ENCODE measurements around the gene PPM1H. TPM values are rescaled to one million over a fixed set of nuclear protein-coding genes. Genes with fewer than 3 reads are reported as not detected.

Gene PPM1H
- total RNA-seq, 2 experiments from 2014 or later, result 0.07 TPM; not detected in 1

DNA sequence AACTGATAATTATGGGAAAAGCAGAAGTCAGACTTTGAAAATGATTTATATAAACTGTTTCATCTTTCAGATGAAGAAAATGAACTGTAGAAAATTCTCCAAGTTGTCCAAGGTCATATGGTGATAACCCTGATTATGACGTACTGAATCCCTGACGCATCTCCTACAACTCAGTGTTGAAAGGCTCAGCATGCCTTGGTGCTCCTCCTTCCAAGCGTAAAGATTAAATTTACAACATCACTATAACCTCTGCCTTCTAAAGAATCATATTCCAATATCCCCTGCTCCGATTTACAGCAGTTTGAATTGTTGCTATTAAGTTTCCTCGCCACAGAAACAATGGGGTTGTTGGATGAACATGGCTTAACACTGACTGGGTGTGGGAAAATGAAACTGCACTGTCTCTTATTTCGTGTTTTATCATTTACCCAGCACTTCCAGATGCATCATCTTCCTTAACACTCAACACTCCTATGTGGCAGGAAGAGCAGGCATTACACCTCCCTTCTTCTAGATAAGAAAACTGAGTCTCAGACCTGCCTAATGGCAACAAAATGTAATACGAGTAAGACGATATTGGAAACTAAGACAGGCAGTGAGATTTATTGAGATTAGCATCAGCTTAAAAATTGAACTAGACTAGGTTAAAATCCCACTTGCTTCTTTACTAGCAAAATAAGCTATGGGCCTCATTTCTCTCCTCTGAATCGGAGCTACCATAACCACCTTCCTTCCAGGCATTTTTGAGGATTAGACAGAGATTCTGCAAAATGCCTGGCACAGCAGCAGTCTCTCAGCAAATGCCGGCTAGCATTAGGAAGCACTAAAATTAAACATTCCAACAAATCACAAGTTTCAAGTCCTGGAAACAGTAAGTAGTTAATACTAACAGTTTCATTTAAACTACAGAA, 74.2 kb downstream of the PPM1H start:
- no peak for DNase-seq
- ATAC-seq, result no peak
- no peak overlapping the region for H3K27ac Mint-ChIP-seq
- H3K4me1 Mint-ChIP-seq (ENCODE audit: low read depth), result no peaks in the 10 kb centered on the region
- no peaks in the 10 kb centered on the region for H3K36me3 Mint-ChIP-seq (ENCODE audit: low read depth)
- H3K4me3 Mint-ChIP-seq, result no peak overlapping the region
- ChIA-PET POLR2A (no interaction called here), CTCF (interaction anchor here (1.3 kb wide), 1 partner anchor 14 kb away, joined by 4 read pairs; no protein-coding TSS in a partner anchor)
- no peaks in the 10 kb centered on the region for H3K9me3 Mint-ChIP-seq
- intact Hi-C loops (cut with micrococcal nuclease), result no loop called here
- no peaks in the 10 kb centered on the region for H3K27me3 Mint-ChIP-seq
- TF ChIP-seq, protein P1, sequence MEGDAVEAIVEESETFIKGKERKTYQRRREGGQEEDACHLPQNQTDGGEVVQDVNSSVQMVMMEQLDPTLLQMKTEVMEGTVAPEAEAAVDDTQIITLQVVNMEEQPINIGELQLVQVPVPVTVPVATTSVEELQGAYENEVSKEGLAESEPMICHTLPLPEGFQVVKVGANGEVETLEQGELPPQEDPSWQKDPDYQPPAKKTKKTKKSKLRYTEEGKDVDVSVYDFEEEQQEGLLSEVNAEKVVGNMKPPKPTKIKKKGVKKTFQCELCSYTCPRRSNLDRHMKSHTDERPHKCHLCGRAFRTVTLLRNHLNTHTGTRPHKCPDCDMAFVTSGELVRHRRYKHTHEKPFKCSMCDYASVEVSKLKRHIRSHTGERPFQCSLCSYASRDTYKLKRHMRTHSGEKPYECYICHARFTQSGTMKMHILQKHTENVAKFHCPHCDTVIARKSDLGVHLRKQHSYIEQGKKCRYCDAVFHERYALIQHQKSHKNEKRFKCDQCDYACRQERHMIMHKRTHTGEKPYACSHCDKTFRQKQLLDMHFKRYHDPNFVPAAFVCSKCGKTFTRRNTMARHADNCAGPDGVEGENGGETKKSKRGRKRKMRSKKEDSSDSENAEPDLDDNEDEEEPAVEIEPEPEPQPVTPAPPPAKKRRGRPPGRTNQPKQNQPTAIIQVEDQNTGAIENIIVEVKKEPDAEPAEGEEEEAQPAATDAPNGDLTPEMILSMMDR (IDR thresholded peaks at IDR 0.05), result no peak

DNA sequence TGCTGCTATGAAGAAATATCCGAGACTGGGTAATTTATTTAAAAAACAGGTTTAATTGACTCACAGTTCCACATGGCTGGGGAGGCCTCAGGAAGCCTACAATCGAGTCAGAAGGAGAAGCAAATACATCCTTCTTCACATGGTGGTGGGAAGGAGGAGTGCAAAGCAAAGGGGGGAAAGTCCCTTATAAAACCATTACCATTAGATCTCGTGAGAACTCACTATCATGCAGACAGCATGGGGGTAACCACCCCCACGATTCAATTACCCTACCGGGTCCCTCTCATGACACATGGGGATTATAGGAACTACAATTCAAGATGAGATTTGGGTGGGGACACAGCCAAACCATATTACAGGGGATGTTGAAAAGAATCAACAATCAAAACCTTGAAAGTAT, 74.9 kb downstream of the PPM1H start:
- H3K9me3 Mint-ChIP-seq, result no peaks in the 10 kb centered on the region
- TF ChIP-seq, protein P1 (IDR thresholded peaks at IDR 0.05), result no peak
- no peak overlapping the region for H3K4me3 Mint-ChIP-seq
- no peaks in the 10 kb centered on the region for H3K27me3 Mint-ChIP-seq
- ChIA-PET POLR2A (no interaction called here), CTCF (interaction anchor here (1.3 kb wide), 1 partner anchor 15 kb away, joined by 4 read pairs; no protein-coding TSS in a partner anchor)
- intact Hi-C loops (cut with micrococcal nuclease), result no loop called here
- H3K4me1 Mint-ChIP-seq (ENCODE audit: low read depth), result no peaks in the 10 kb centered on the region
- no peak for ATAC-seq
- peak; percentile 2 for DNase-seq
- H3K36me3 Mint-ChIP-seq (ENCODE audit: low read depth), result no peaks in the 10 kb centered on the region
- no peak overlapping the region for H3K27ac Mint-ChIP-seq

DNA sequence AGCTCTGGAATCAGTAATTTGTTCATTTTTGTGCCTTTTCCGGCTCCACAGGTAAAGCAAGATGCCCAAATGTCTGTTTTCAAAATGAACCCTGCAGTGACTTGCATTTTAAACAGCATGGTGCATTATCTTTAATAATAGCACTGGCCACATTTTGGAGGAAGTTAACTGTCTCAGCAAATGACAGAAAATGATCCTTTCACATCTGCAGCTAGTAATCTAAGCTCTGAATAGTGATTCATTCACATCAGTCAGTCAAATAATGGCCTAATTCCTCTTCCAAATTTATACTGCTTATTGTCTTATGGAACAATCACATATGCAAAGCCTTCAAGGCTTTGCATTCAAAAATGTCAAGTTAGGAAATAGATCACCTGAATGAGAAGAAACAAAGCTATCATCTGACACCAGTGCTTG, 75.6 kb downstream of the PPM1H start:
- Mint-ChIP-seq H3K4me1 (ENCODE audit: low read depth) (no peaks in the 10 kb centered on the region), H3K27ac (no peak overlapping the region), H3K4me3 (no peak overlapping the region), H3K9me3 (no peaks in the 10 kb centered on the region), H3K36me3 (ENCODE audit: low read depth) (no peaks in the 10 kb centered on the region), H3K27me3 (no peaks in the 10 kb centered on the region)
- ATAC-seq, result no peak
- TF ChIP-seq, protein P1 (IDR thresholded peaks at IDR 0.05), result no peak
- POLR2A ChIA-PET, result no interaction called here
- CTCF ChIA-PET, result interaction anchor here (1.2 kb wide), 1 partner anchor 19 kb away, joined by 3 read pairs; no protein-coding TSS in a partner anchor
- intact Hi-C loops (cut with micrococcal nuclease), result no loop called here
- DNase-seq, result no peak

DNA sequence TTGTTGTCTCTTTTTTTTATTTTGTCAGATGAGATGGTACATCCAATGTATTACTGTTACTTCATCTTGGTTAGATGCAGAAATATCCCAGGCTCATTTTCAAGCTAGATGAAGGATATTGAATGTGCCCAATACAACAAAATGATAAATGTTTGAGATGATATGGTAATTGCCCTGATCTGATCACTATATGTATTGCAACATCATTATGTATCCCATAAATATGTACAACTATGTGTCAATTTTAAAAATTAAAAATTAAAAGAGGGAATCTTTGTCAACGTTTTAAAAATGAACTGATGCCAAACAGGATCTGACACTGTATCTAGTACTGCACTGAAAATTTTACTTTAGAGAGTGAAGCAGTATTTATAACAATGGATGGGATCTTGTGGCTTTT, 78.5 kb downstream of the PPM1H start:
- ChIA-PET POLR2A (no interaction called here), CTCF (no interaction called here)
- no peaks in the 10 kb centered on the region for H3K36me3 Mint-ChIP-seq (ENCODE audit: low read depth)
- H3K9me3 Mint-ChIP-seq, result no peaks in the 10 kb centered on the region
- DNase-seq (no peak), ATAC-seq (no peak)
- no peak overlapping the region for H3K27ac Mint-ChIP-seq
- H3K4me1 Mint-ChIP-seq (ENCODE audit: low read depth), result no peaks in the 10 kb centered on the region
- no peak overlapping the region for H3K4me3 Mint-ChIP-seq
- TF ChIP-seq, protein P1 (IDR thresholded peaks at IDR 0.05), result no peak
- intact Hi-C loops (cut with micrococcal nuclease), result no loop called here
- peaks cover 5% of the 10 kb centered on the region for H3K27me3 Mint-ChIP-seq

DNA sequence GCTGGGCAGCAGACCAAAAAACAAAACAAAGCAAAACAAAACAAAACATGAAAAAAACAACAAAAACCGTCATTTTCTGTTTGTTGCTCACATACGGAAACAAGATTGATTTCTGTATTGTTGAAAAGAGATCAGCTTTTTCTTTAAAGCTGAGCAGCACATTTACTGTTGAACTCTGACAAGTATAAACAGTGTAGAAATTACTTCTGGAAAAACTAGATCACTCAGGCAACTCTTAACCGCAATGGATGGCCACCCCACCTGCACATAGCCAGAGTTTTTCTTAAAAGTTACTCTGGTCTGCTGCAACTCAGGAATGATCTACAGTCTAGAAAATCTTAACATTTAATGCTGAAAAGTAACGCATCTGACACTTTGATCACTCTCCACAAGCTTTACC, 80.9 kb downstream of the PPM1H start:
- ChIA-PET POLR2A (no interaction called here), CTCF (interaction anchor here (1.3 kb wide), 1 partner anchor 10 kb away, joined by 5 read pairs; no protein-coding TSS in a partner anchor)
- ATAC-seq (no peak), DNase-seq (no peak)
- H3K36me3 Mint-ChIP-seq (ENCODE audit: low read depth), result no peaks in the 10 kb centered on the region
- no peak overlapping the region for H3K4me3 Mint-ChIP-seq
- H3K4me1 Mint-ChIP-seq (ENCODE audit: low read depth), result no peaks in the 10 kb centered on the region
- H3K27me3 Mint-ChIP-seq, result peaks cover 5% of the 10 kb centered on the region
- TF ChIP-seq, protein P1 (IDR thresholded peaks at IDR 0.05), result no peak
- H3K9me3 Mint-ChIP-seq, result no peaks in the 10 kb centered on the region
- H3K27ac Mint-ChIP-seq, result no peak overlapping the region
- intact Hi-C loops (cut with micrococcal nuclease), result no loop called here

Measured in activated CD8-positive, alpha-beta T cell treated with anti-CD3 and anti-CD28 coated beads for 36 hours (primary cell).